A673 (cell line): Measurements from ENCODE around the gene ARPP19.

Source experiments
- EZH2 ChIP-seq: fragments of 200-600 bp; sonication (generic); IDR thresholded peaks from 2 replicates; pipeline ENCODE4 v1.6.1; 2017; ENCODE audit warnings: borderline replicate concordance, low read depth, mild to moderate bottlenecking, mixed read lengths, antibody characterized with exemption, low read length; ENCODE audit not compliant: poor library complexity, severe bottlenecking
- TF ChIP-seq, protein P1 (sequence below): fragments of 300-800, 200-600 bp; sonication (generic); conservative IDR thresholded peaks from 2 replicates; pipeline ENCODE4 v1.5.1; 2017; ENCODE audit warnings: low read depth, mild to moderate bottlenecking, antibody characterized with exemption, low read length, moderate library complexity, mixed read lengths

- TF ChIP-seq, protein P1, sequence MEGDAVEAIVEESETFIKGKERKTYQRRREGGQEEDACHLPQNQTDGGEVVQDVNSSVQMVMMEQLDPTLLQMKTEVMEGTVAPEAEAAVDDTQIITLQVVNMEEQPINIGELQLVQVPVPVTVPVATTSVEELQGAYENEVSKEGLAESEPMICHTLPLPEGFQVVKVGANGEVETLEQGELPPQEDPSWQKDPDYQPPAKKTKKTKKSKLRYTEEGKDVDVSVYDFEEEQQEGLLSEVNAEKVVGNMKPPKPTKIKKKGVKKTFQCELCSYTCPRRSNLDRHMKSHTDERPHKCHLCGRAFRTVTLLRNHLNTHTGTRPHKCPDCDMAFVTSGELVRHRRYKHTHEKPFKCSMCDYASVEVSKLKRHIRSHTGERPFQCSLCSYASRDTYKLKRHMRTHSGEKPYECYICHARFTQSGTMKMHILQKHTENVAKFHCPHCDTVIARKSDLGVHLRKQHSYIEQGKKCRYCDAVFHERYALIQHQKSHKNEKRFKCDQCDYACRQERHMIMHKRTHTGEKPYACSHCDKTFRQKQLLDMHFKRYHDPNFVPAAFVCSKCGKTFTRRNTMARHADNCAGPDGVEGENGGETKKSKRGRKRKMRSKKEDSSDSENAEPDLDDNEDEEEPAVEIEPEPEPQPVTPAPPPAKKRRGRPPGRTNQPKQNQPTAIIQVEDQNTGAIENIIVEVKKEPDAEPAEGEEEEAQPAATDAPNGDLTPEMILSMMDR, result no peak
- no peak for TF ChIP-seq EZH2
Measured at GRCh38 chr15:52509500-52510245, 59.2 kb downstream of the ARPP19 start.
